ENCODE measurements around the gene MRPL14.

GRCh38 chr6:44131892-44132291, 4.6 kb upstream of the MRPL14 start:
- TF ChIP-seq, protein P1, sequence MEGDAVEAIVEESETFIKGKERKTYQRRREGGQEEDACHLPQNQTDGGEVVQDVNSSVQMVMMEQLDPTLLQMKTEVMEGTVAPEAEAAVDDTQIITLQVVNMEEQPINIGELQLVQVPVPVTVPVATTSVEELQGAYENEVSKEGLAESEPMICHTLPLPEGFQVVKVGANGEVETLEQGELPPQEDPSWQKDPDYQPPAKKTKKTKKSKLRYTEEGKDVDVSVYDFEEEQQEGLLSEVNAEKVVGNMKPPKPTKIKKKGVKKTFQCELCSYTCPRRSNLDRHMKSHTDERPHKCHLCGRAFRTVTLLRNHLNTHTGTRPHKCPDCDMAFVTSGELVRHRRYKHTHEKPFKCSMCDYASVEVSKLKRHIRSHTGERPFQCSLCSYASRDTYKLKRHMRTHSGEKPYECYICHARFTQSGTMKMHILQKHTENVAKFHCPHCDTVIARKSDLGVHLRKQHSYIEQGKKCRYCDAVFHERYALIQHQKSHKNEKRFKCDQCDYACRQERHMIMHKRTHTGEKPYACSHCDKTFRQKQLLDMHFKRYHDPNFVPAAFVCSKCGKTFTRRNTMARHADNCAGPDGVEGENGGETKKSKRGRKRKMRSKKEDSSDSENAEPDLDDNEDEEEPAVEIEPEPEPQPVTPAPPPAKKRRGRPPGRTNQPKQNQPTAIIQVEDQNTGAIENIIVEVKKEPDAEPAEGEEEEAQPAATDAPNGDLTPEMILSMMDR (IDR thresholded peaks at IDR 0.05; ENCODE audit: control extremely low read depth in 1 of 3, insufficient read depth in 1 of 3, low read depth in 1 of 3, low read length in 3 of 3), result no peak
- TF ChIP-seq CBX5 (IDR thresholded peaks at IDR 0.05; ENCODE audit: low read depth, low read length) (no peak), BACH1 (IDR thresholded peaks at IDR 0.05; ENCODE audit: low read length) (no peak), TEAD4 (IDR thresholded peaks at IDR 0.05; ENCODE audit: low read depth, low read length) (no peak), CEBPB (IDR thresholded peaks at IDR 0.05; ENCODE audit: low read depth, low read length) (no peak), RXRA (IDR thresholded peaks at IDR 0.05; ENCODE audit: insufficient read depth, low read depth, low read length) (no peak), POLR2AphosphoS5 (IDR thresholded peaks at IDR 0.05; ENCODE audit: low read depth, low read length) (no peak), GABPA (IDR thresholded peaks at IDR 0.05; ENCODE audit: borderline replicate concordance, insufficient read depth, low read length) (no peak), SIN3A (conservative IDR thresholded peaks at IDR 0.05 in 1 of 2, IDR thresholded peaks at IDR 0.05 in 1 of 2; ENCODE audit: low read depth in 1 of 2, low read length in 2 of 2) (no peak), EP300 (IDR thresholded peaks at IDR 0.05; ENCODE audit: borderline replicate concordance in 1 of 2, low read depth in 2 of 2, low read length in 2 of 2) (no peak), E2F6 (IDR thresholded peaks at IDR 0.05) (no peak)
